Glutamatergic neuron (in vitro differentiated cells): ENCODE measurements around the gene MGMT. TPM values are rescaled to one million over a fixed set of nuclear protein-coding genes. Genes with fewer than 3 reads are reported as not detected.

ENCODE experiments used
- DNase-seq: peaks from one replicate; pipeline ENCODE4 v3.0.0; 2022
- H3K27ac Mint-ChIP-seq: one replicate; pipeline ENCODE4 v1.8.0; 2020; ENCODE audit warnings: mild to moderate bottlenecking, mixed read lengths, inconsistent platforms; ENCODE audit not compliant: unreplicated experiment
- H3K27me3 Mint-ChIP-seq: one replicate; pipeline ENCODE4 v1.8.0; 2020; ENCODE audit warnings: mild to moderate bottlenecking, moderate library complexity, mixed read lengths, inconsistent platforms; ENCODE audit not compliant: unreplicated experiment
- H3K36me3 Mint-ChIP-seq: one replicate; pipeline ENCODE4 v1.8.0; 2020; ENCODE audit warnings: mild to moderate bottlenecking, mixed read lengths, inconsistent platforms; ENCODE audit not compliant: unreplicated experiment
- H3K4me1 Mint-ChIP-seq: one replicate; pipeline ENCODE4 v1.8.0; 2020; ENCODE audit warnings: mild to moderate bottlenecking, low read depth, mixed read lengths, inconsistent platforms; ENCODE audit not compliant: unreplicated experiment
- H3K4me3 Mint-ChIP-seq: one replicate; pipeline ENCODE4 v1.8.0; 2020; ENCODE audit warnings: mild to moderate bottlenecking, mixed read lengths, inconsistent platforms; ENCODE audit not compliant: unreplicated experiment
- H3K9me3 Mint-ChIP-seq: one replicate; pipeline ENCODE4 v1.8.0; 2020; ENCODE audit warnings: mild to moderate bottlenecking, moderate library complexity, mixed read lengths, inconsistent platforms; ENCODE audit not compliant: unreplicated experiment
- CTCF ChIP-seq: fragments of 200-600 bp; sonication (generic); IDR thresholded peaks from one replicate; pipeline ENCODE4 v1.5.0; 2021; ENCODE audit not compliant: partially characterized antibody, unreplicated experiment
- total RNA-seq: library from RNA; stranded (reverse); fragmentation: NEBNext Ultra II Directional; extraction: Animal tissue kit (Norgen Biotek cat#: 25700); gene quantifications from one replicate; pipeline ENCODE4 v1.2.1, GENCODE V29; 2021; ENCODE audit not compliant: unreplicated experiment

MGMT gene
- total RNA-seq, 1 donor from 2014 or later, result 15.9 TPM

DNA sequence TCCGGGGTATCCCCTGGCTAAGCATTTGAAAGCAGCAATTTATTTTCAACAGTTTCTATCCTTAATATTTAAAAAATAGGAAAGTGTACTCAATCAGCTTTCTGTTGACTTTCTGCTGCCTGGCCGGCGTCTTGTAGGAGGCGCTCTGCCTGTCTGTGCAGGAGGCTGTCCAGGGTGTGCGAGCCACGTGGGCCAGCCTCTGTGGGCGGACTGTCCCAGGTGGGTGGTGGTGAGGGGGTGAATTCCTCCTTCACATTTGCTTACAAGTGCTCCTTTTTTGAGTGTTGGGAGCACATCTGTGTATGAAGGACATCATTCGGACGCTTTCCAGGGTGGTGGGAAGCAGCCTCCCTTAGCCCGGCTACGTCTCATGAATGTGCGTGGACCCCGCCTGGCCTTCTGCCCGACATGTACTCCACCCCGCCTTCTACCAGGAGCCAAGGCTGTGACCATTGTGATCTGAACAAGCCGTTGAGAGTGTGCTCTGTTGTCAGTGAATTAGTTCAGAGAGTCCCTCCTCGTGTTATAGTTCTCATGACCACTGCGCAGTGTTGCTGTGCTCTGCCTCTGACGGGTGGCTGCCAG is 114.9 kb downstream of the MGMT start:
- no peak overlapping the region for H3K27ac Mint-ChIP-seq
- peaks cover 24% of the 10 kb centered on the region for H3K36me3 Mint-ChIP-seq
- no peak for DNase-seq

DNA sequence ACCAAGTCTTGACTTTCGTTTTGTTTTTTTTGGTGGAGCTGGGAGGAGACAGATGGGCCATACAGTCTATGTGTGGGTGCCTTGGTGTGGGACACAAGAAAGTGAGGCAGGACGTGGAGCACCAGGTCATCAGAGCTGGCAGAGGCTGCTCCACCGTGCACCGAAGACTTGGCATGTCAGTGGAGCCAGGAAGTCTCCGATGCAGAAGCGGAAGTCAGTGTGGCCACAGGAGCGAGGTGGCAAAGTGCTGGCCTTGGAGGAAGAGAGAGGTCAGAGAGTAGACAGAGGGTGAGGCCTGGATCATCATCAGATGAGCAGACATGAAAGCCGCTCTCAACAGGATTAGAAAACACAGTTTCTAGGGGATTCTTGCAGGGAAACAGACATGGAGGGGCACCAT is 116.8 kb downstream of the MGMT start:
- Mint-ChIP-seq H3K4me3 (no peak overlapping the region), H3K27ac (no peak overlapping the region), H3K27me3 (no peaks in the 10 kb centered on the region), H3K4me1 (no peaks in the 10 kb centered on the region), H3K9me3 (peaks cover 12% of the 10 kb centered on the region), H3K36me3 (peaks cover 39% of the 10 kb centered on the region)
- TF ChIP-seq CTCF, result no peak
- DNase-seq, result no peak

More for the DNA sequence above, 114.9 kb downstream of the MGMT start:
- H3K4me3 Mint-ChIP-seq, result no peak overlapping the region
- peaks cover 6% of the 10 kb centered on the region for H3K9me3 Mint-ChIP-seq
- no peaks in the 10 kb centered on the region for H3K4me1 Mint-ChIP-seq
- no peak for TF ChIP-seq CTCF
- no peaks in the 10 kb centered on the region for H3K27me3 Mint-ChIP-seq

DNA sequence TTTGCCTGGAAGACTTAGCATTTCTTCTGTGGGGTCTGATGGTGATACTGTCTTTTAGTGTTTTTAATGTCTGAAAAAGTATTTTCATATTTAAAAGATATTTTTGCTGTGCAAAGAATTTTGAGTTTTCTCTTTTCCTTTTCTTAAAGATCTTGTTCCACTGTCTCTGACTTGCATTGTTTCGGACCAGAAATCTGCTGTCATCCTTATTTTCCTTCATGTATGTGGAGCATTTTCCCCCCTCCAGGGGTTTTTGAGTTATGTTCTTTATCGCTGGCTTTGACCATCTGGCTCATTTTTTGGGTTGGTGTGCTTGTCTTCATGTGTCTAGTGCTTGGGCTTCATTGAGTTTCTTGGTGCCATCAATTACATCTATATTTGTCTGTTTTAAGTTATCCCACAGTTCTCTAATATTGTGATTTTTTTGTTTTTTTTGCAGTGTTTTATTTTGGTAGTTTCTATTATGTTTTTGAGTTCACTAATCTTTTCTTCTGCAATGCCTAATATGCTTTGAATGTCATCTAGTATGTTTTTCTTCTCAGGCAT is 119.9 kb downstream of the MGMT start:
- Mint-ChIP-seq H3K9me3 (peaks cover 12% of the 10 kb centered on the region), H3K4me1 (no peaks in the 10 kb centered on the region), H3K27ac (no peak overlapping the region), H3K36me3 (peaks cover 39% of the 10 kb centered on the region), H3K4me3 (no peak overlapping the region), H3K27me3 (no peaks in the 10 kb centered on the region)
- TF ChIP-seq CTCF, result no peak
- no peak for DNase-seq

DNA sequence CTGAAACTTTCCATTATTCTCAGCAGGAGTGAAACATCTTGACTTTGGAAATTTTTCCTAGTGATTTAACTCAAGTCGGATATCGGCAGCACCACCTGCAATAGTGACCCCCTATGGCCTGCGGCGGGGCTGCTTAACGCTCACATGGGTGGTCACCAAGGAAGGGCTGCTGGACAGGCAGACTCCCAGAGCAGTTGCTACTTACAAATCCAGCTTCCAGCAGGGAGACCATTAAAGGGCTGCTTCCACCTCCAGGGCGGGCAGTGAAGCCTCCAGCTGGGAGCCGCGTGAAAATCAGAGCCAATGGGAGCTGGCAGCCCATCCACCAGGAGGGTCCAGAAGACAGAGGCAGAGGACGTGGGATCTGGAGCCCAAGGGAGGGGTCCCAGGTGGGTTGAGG is 122.5 kb downstream of the MGMT start:
- H3K36me3 Mint-ChIP-seq, result peaks cover 50% of the 10 kb centered on the region
- H3K27me3 Mint-ChIP-seq, result no peaks in the 10 kb centered on the region
- DNase-seq, result no peak
- H3K4me1 Mint-ChIP-seq, result no peaks in the 10 kb centered on the region
- no peak overlapping the region for H3K27ac Mint-ChIP-seq
- TF ChIP-seq CTCF, result no peak
- H3K4me3 Mint-ChIP-seq, result no peak overlapping the region
- peaks cover 16% of the 10 kb centered on the region for H3K9me3 Mint-ChIP-seq

DNA sequence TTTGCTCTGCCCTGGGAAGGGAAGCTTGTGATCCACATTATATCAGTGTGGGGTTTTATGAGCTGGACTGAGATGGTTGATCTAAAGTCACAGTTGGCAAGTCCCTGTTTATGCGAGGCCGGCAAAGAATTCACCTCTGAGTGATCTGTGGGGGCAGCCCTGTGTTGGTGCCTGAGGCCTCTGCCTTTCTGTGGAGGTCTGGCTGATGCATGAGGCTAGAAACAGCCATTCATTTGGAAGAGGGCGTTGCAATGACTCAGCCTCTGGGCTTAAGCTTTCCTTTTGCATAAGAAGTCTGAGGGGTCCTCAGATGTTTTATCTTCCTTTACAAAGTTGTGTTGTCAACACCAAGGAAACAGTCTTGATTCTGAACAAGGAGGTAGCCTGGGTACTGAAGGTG is 126.9 kb downstream of the MGMT start:
- no peak overlapping the region for H3K4me3 Mint-ChIP-seq
- peaks cover 2% of the 10 kb centered on the region for H3K27me3 Mint-ChIP-seq
- no peak overlapping the region for H3K27ac Mint-ChIP-seq
- no peak for DNase-seq
- no peak for TF ChIP-seq CTCF
- H3K4me1 Mint-ChIP-seq, result no peaks in the 10 kb centered on the region
- peaks cover 33% of the 10 kb centered on the region for H3K36me3 Mint-ChIP-seq
- H3K9me3 Mint-ChIP-seq, result peaks cover 9% of the 10 kb centered on the region
